Suprapubic skin (tissue), 3 donors: ENCODE measurements around the gene KRT36.

Source experiments
- POLR2A ChIP-seq, 2 donors: fragments of 450-650 bp; IDR thresholded peaks; one replicate each; pipeline ENCODE4 v1.6.1; 2017; ENCODE audit warnings: antibody characterized with exemption in 2 of 2, mild to moderate bottlenecking in 2 of 2, moderate library complexity in 2 of 2
- TF ChIP-seq, protein P1 (sequence below), 2 donors: fragments of 200-600 bp in 1 of 2; fragments of 450-650 bp in 1 of 2; sonication (generic) in 1 of 2; IDR thresholded peaks; one replicate each; pipeline ENCODE4 v1.5.1; 2016 to 2019; ENCODE audit warnings: antibody characterized with exemption in 2 of 2, mild to moderate bottlenecking in 1 of 2, moderate library complexity in 1 of 2

DNA sequence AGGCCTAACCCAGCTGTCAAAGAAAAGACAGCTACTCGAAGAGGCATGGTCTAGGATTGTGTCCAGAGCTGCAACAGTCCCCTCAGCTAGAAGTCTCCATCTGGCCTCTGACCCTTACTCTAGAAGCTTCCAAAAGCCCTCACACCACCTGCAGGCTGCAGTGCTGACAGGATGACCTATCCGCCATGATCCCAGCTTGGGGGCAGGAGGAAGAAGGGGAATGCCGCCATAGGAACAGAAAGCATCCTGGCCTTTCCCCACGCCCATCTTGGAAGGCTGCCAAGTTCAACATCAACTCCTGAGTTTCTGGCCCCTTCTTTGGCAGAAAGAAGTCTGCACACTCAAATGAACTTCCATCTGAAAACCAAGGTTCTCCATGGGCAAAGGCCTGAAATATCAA, 3.1 kb upstream of the KRT36 start:
- TF ChIP-seq, protein P1, sequence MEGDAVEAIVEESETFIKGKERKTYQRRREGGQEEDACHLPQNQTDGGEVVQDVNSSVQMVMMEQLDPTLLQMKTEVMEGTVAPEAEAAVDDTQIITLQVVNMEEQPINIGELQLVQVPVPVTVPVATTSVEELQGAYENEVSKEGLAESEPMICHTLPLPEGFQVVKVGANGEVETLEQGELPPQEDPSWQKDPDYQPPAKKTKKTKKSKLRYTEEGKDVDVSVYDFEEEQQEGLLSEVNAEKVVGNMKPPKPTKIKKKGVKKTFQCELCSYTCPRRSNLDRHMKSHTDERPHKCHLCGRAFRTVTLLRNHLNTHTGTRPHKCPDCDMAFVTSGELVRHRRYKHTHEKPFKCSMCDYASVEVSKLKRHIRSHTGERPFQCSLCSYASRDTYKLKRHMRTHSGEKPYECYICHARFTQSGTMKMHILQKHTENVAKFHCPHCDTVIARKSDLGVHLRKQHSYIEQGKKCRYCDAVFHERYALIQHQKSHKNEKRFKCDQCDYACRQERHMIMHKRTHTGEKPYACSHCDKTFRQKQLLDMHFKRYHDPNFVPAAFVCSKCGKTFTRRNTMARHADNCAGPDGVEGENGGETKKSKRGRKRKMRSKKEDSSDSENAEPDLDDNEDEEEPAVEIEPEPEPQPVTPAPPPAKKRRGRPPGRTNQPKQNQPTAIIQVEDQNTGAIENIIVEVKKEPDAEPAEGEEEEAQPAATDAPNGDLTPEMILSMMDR (IDR thresholded peaks at IDR 0.05), result no peak
- no peak for TF ChIP-seq POLR2A (IDR thresholded peaks at IDR 0.05)
